Measurements from ENCODE around the gene AZGP1.
A peak's percentile ranks its signal among the peaks of the same experiment; 100 is the strongest.
"Not testable (repeated sequence)": the region's sequence is repeated elsewhere in the genome, so short reads cannot be mapped to it uniquely, and the experiment has no call there.

The AZGP1 gene

DNA sequence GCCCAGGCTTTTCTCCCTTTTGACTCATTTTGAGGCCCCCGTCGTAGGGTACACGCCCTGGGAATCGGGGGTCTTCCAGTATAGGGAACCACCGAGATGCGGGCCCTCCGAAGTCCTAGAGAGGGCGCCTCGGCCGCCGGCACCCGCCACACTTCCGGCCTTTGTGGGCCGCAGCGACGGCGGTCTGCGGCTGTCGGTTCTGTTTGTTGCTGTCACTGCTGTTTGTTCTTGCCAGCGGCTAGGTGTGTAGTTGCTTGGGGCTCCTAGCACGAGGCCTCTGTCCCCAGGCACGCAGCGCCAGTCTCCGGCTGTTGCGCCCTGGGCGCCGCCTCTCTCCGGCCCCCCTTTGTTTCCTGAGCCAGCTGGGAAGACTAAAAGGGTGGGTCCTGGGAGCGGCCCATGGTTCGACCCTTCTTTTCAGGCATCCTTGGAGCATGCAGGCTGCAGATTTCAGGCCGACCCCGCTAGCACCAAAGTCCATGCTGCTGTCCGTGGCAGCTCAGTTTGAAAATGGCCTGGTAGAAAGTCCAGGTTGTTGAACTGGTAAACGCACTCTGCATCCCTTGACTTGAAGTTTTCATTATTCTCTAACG is 21.8 kb upstream of the AZGP1 start:
- peak overlapping the region; percentile 45 for H3K4me3 ChIP-seq (ENCODE audit: low read depth, low read length)
- TF ChIP-seq, protein P1, sequence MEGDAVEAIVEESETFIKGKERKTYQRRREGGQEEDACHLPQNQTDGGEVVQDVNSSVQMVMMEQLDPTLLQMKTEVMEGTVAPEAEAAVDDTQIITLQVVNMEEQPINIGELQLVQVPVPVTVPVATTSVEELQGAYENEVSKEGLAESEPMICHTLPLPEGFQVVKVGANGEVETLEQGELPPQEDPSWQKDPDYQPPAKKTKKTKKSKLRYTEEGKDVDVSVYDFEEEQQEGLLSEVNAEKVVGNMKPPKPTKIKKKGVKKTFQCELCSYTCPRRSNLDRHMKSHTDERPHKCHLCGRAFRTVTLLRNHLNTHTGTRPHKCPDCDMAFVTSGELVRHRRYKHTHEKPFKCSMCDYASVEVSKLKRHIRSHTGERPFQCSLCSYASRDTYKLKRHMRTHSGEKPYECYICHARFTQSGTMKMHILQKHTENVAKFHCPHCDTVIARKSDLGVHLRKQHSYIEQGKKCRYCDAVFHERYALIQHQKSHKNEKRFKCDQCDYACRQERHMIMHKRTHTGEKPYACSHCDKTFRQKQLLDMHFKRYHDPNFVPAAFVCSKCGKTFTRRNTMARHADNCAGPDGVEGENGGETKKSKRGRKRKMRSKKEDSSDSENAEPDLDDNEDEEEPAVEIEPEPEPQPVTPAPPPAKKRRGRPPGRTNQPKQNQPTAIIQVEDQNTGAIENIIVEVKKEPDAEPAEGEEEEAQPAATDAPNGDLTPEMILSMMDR (IDR thresholded peaks at IDR 0.05; ENCODE audit: low read depth, low read length, missing control alignments): no peak
- peak; percentile 27 for DNase-seq (ENCODE audit: low read depth)

DNA sequence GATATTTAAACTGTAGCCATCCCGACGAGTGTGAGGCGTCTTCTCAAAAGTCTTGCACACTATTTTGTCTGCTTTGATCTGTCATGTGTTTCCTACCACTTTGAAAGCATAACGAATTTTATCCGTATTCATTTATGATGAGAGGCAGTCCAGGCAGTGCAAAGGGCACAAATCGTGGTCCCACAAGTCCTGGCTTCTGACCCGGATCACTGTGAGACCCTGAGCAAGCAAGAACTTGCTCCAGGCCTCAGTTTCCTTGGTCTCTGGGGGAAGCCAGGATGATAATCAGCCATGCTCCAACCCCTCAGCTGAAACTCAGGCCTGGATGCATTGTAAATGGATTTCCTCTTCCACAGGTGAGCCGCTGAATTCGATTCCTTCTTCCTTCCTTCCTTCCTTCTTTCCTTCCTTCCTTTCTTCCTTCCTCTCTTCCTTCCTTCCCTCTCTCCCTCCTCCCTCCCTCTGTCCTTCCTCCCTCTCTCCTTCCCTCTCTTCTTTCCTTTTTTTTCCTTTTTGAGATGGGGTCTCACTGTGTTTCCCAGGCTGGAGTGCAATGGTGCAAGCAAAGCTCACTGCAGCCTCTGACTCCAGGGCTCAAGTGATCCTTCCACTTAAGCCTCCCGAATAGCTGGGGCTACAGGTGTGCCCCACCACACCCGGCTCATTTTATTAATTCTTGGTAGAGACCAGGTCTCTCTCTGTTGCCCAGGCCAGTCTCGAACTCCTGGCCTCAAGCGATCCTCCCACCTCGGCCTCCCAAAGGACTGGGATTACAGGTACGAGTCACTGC is 21.1 kb upstream of the AZGP1 start:
- H3K4me3 ChIP-seq (ENCODE audit: low read depth, low read length): peak overlapping the region; percentile 45
- TF ChIP-seq, protein P1 (IDR thresholded peaks at IDR 0.05; ENCODE audit: low read depth, low read length, missing control alignments): no peak
- DNase-seq (ENCODE audit: low read depth): no peak

DNA sequence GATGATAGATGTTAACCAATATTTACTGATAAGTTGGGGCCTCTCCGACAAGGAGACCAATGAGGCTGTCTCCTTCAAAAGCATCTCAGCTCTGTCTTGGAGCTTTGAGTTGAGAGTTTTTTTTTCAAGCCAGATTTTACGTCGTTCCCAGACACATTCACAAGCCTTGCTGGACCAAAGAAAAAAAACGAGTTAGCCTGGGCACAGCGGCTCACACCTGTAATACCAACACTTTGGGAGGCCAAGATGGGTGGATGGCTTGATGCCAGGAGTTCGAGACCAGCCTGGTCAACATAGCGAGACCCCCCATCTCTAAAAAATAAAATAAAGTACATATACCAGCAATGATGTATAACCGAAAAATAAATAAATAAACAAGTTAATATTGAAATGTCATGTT is 19.0 kb upstream of the AZGP1 start:
- DNase-seq (ENCODE audit: low read depth): no peak
- TF ChIP-seq, protein P1 (IDR thresholded peaks at IDR 0.05; ENCODE audit: low read depth, low read length, missing control alignments): no peak
- no peak overlapping the region for H3K4me3 ChIP-seq (ENCODE audit: low read depth, low read length)

DNA sequence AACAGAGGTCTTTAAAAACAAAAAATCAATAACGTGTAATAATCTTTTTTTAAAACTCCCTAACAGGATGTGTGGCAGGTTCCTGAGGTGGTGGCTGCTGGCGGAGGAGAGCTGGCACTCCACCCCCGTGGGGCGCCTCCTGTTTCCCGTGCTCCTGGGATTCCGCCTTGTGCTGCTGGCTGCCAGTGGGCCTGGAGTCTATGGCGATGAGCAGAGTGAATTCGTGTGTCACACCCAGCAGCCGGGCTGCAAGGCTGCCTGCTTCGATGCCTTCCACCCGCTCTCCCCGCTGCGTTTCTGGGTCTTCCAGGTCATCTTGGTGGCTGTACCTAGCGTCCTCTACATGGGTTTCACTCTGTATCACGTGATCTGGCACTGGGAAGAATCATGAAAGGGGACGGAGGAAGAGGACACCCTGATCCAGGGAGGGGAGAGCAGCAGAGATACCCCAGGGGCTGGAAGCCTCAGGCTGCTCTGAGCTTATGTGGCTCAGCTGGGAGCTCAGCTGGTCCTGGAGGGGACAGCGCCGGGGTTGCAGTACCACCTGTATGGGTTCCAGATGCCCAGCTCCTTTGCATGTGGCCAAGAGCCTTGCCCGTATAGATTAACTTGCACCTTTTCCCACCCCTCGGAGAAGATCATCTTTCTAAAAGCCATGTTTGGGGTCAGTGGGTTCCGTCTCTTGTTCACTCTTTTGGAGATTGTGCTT is 16.7 kb upstream of the AZGP1 start:
- no peak overlapping the region for H3K4me3 ChIP-seq (ENCODE audit: low read depth, low read length)

DNA sequence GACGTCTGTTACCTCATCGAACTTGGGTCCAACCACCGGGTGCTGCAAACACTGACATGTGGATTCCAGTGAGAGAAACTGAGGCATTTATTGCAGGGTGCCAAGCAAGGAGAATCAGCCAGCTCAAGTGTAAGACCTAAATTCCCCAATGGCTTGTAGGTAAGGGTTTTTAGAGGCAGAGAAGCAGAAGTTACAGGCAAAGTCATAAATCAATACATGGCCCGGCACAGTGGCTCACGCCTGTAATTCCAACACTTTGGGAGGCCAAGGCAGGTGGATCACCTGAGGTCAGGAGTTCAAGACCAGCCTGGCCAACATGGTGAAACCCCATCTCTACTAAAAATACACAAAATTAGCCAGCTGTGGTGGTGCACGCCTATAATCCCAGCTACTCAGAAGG is 15.7 kb upstream of the AZGP1 start:
- H3K4me3 ChIP-seq (ENCODE audit: low read depth, low read length); DNase-seq (ENCODE audit: low read depth): not testable (repeated sequence)

More for the DNA sequence above, 16.7 kb upstream of the AZGP1 start:
- TF ChIP-seq, protein P1 (IDR thresholded peaks at IDR 0.05; ENCODE audit: low read depth, low read length, missing control alignments): no peak
- DNase-seq (ENCODE audit: low read depth): no peak

DNA sequence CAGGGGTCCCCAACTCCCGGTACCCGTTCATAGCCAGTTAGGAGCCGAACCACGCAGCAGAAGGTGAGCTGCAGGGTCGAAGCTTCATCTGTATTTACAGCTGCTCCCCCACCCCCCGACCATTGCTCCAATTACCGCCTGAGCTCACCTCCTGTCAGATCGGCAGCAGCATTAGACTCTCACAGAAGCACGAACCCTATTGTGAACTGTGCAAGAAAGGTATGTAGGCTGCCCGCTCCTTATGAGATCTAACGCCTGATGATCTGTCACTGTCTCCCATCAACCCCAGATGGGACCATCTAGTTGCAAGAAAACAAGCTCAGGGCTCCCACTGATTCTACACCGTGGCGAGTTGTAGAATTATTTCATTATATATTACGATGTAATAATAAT is 14.6 kb upstream of the AZGP1 start:
- H3K4me3 ChIP-seq (ENCODE audit: low read depth, low read length): no peak overlapping the region
- no peak for DNase-seq (ENCODE audit: low read depth)
- TF ChIP-seq, protein P1 (IDR thresholded peaks at IDR 0.05; ENCODE audit: low read depth, low read length, missing control alignments): no peak

DNA sequence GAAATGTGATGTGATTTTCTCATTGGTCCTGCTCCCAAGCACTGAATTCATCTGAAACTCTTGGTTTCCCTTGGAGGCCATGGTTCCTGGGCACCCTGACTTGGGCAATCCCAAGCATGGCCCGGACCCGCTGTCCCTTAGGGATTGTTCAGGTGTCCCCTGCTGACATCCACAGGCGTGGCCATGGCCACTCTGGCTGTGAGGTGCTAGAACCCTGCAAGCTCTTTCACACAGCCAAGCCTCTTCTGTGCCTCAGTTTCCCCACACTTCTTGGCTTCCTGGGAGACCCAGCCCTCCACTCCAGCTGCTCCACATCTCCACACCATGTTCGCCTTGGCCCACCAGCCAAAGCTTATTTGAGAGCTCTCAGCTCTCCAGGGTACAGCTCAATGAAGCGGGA is 12.0 kb upstream of the AZGP1 start:
- DNase-seq (ENCODE audit: low read depth): no peak
- no peak overlapping the region for H3K4me3 ChIP-seq (ENCODE audit: low read depth, low read length)
- TF ChIP-seq, protein P1 (IDR thresholded peaks at IDR 0.05; ENCODE audit: low read depth, low read length, missing control alignments): no peak

DNA sequence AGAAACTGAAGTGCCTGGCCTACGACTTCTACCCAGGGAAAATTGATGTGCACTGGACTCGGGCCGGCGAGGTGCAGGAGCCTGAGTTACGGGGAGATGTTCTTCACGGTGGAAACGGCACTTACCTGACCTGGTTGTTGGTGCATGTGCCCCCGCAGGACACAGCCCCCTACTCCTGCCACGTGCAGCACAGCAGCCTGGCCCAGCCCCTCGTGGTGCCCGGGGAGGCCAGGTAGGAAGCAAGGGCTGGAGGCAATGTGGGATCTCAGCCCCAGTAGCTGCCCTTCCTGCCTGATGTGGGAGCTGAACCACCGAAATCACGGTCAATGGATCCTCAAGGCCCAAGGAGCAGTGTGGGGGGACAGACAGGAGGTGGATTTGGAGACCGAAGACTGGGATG is 11.5 kb upstream of the AZGP1 start:
- not testable (repeated sequence) for DNase-seq (ENCODE audit: low read depth); H3K4me3 ChIP-seq (ENCODE audit: low read depth, low read length)
